Psoas muscle (tissue), 8 donors: ENCODE data around the gene ARFGAP3. TPM values are rescaled to one million over a fixed set of nuclear protein-coding genes. Genes with fewer than 3 reads are reported as not detected.

ENCODE experiments used
- ATAC-seq, 4 donors: fragments of 200-7000 bp; cut with Tn5 transposase; one replicate each; pipeline ENCODE4 v1.9.1; 2020; ENCODE audit warnings: moderate library complexity in 3 of 4, mild to moderate bottlenecking in 2 of 4
- DNase-seq, 2 donors: peaks; one replicate each; pipeline ENCODE4 v3.0.0-alpha.2; 2020
- H3K27ac ChIP-seq: fragments of 200-600 bp; one replicate; pipeline ENCODE4 v1.8.0; 2022
- H3K27me3 ChIP-seq, 3 donors: fragments of 200-600 bp in 1 of 3; one replicate each; pipeline versions ENCODE4 v1.6.1 to v1.8.0; 2013 to 2022; ENCODE audit warnings: low read length in 2 of 3, mild to moderate bottlenecking in 2 of 3, moderate library complexity in 1 of 3; ENCODE audit not compliant: insufficient read depth in 3 of 3
- H3K36me3 ChIP-seq, 2 donors: fragments of 200-600 bp in 1 of 2; one replicate each; pipeline versions ENCODE4 v1.6.1 to v1.8.0; 2013 to 2022; ENCODE audit warnings: low read depth in 1 of 2, mild to moderate bottlenecking in 1 of 2, moderate library complexity in 1 of 2; ENCODE audit not compliant: insufficient read depth in 1 of 2
- H3K4me1 ChIP-seq: fragments of 200-600 bp; one replicate; pipeline ENCODE4 v1.8.0; 2022
- H3K4me3 ChIP-seq: fragments of 200-600 bp; one replicate; pipeline ENCODE4 v1.8.0; 2022; ENCODE audit warnings: mild to moderate bottlenecking
- H3K9me3 ChIP-seq: fragments of 200-600 bp; one replicate; pipeline ENCODE4 v1.8.0; 2022
- WGBS, 3 donors: extraction: QIAGEN DNeasy Blood & Tissue Kit; methylation state at CpG; one replicate each; pipeline versions ENCODE4 v1.1.6 to v1.1.7; 2013; 5-methylcytosine and 5-hydroxymethylcytosine counted together
- intact Hi-C, 2 donors: fragments of 100-400 bp; cut with DNase I; formaldehyde crosslinking; loops; one replicate each; pipeline versions ENCODE4 v1.11.0 to v1.14.2; 2022
- polyA plus RNA-seq, 3 donors: library from polyadenylated mRNA; stranded (reverse); fragments of 200-250 nt; gene quantifications; one replicate each; pipeline ENCODE4 v1.2.3, GENCODE V29; 2013
- total RNA-seq, 4 donors: library from RNA; stranded (reverse); fragmentation: NEBNext Ultra II Directional in 2 of 4; extraction: Animal tissue kit (Norgen Biotek cat#: 25700) in 2 of 4; gene quantifications; one replicate each; pipeline versions ENCODE4 v1.2.1 to v1.2.4, GENCODE V29; 2021 to 2023
- TF ChIP-seq, protein P1 (sequence below): fragments of 200-600 bp; IDR thresholded peaks from one replicate; pipeline ENCODE4 v1.8.0; 2022; ENCODE audit warnings: antibody characterized with exemption
- donor health status: healthy with polysubstance abuse.
- donor health status: DM: no; HTN: no; CAD: no; lungs with moderate emphysema.
- donor health status: Bipolar disorder and iron deficiency.
- donor health status: healthy.
- donor health status: DM: yes; HTN: yes; CAD: no.
- donor health status: DM: no; HTN: no; CAD: no.
- donor health status: DM: no; HTN: no; CAD: no.
- donor health status: DM: yes; HTN: yes; CAD: no.

The ARFGAP3 gene
- total and polyA plus RNA-seq, 7 donors = 18.4 to 36.1 (median 23.8) TPM

DNA sequence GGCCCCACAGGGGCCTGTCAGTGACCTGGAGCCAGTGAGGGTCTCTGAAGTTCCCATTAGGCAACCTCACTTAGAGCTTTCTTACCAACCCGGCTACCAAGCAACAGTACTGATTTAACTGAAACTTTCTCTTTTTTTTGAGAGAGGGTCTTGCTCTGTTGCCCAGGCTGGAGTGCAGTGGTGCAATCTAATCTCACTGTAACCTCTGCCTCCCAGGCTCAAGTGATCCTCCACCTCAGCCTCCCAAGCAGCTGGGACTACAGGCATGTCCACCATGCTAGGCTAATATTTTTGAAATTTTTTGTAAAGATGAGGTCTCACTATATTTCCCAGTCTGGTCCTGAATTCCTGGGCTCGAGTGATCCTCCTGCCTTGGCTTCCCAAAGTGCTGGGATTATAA is 42.5 kb downstream of the ARFGAP3 start:
- H3K36me3 ChIP-seq = peaks cover 0 to 73% of the 10 kb centered on the region in 2 donors
- ATAC-seq (no peak), DNase-seq (no peak)
- H3K27me3 ChIP-seq = no peaks in the 10 kb centered on the region
- 83 to 91% (median 83%) methylated on average over 2 of the region's 2 CpGs for WGBS, 3 donors
- TF ChIP-seq, protein P1, sequence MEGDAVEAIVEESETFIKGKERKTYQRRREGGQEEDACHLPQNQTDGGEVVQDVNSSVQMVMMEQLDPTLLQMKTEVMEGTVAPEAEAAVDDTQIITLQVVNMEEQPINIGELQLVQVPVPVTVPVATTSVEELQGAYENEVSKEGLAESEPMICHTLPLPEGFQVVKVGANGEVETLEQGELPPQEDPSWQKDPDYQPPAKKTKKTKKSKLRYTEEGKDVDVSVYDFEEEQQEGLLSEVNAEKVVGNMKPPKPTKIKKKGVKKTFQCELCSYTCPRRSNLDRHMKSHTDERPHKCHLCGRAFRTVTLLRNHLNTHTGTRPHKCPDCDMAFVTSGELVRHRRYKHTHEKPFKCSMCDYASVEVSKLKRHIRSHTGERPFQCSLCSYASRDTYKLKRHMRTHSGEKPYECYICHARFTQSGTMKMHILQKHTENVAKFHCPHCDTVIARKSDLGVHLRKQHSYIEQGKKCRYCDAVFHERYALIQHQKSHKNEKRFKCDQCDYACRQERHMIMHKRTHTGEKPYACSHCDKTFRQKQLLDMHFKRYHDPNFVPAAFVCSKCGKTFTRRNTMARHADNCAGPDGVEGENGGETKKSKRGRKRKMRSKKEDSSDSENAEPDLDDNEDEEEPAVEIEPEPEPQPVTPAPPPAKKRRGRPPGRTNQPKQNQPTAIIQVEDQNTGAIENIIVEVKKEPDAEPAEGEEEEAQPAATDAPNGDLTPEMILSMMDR = no peak
- no peak overlapping the region for H3K27ac ChIP-seq
- intact Hi-C loops = no loop called here
- H3K9me3 ChIP-seq = no peaks in the 10 kb centered on the region
- H3K4me1 ChIP-seq = peaks cover 3% of the 10 kb centered on the region
- no peak overlapping the region for H3K4me3 ChIP-seq

DNA sequence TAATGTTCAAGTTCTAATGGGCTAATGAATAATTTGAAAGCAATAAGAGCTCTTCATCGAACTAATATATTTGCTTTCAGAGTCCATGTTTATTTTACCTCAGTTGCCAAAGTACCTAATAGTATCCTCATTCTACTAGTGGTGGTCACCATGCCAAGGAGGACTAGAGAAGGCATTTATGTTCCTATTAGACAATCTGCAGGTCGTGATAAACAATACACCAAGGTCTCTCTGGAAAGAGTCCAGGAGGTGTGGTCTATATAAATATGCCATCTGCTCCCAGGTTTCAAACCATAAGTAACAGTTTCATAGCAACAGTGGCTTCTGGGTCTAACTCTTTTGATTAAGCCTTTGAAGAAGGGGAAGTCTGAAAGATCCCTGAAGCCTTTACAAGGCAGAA is 42.9 kb downstream of the ARFGAP3 start:
- intact Hi-C loops = no loop called here
- 44 to 54% (median 51%) methylated on average over 2 of the region's 2 CpGs for WGBS, 3 donors
- ATAC-seq (no peak), DNase-seq (no peak)
- Histone ChIP-seq H3K4me3 (no peak overlapping the region), H3K36me3 (peaks cover 0 to 77% of the 10 kb centered on the region in 2 donors), H3K27ac (no peak overlapping the region), H3K4me1 (no peaks in the 10 kb centered on the region), H3K27me3 (no peaks in the 10 kb centered on the region), H3K9me3 (no peaks in the 10 kb centered on the region)
- TF ChIP-seq, protein P1 = no peak

DNA sequence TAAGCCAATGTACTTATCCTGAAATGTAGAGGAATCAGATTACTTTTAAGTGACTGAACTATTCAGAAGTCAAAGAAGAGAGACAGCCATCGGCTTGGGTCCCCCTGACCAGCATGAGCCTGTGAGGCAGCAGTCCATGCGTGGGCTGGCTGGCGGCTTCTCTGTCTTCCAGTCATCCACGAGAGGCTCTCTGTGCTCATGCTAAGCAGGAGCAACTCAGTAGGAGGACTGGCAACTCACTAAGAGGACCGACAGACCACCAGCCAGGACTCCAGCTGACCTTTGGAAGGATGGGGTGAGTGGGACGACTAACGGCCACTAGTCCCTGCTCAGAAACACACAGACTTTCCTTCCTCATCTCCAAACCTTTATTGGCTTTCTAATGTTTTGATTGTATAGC is 43.6 kb downstream of the ARFGAP3 start:
- intact Hi-C loops = no loop called here

DNA sequence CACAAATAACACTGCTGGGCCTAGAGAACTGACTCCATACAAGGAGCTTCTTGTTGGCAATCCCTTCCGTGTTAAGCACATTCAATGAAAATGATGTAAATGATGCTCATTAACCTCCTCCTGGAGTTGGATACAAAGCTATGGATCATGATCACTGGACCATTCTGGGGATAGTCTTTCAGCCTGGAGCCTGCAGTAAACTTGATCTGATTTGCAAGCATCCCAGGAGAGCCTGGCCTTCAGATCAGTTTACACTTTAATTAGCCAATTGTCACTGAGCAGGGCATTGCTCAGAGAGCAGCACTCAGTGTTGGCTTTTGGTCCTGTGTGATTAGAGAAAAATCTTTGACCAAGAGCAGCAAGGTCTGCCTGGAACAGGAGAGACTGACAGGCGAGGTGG is 45.6 kb downstream of the ARFGAP3 start:
- H3K4me3 ChIP-seq = no peak overlapping the region
- intact Hi-C loops = no loop called here
- peaks cover 2 to 94% of the 10 kb centered on the region in 2 donors for H3K36me3 ChIP-seq
- no peak overlapping the region for H3K27ac ChIP-seq
- DNase-seq (no peak), ATAC-seq (no peak)
- no peaks in the 10 kb centered on the region for H3K9me3 ChIP-seq
- H3K27me3 ChIP-seq = no peaks in the 10 kb centered on the region
- TF ChIP-seq, protein P1 = no peak
- H3K4me1 ChIP-seq = peaks cover 2% of the 10 kb centered on the region
- WGBS, 3 donors = 48 to 86% (median 65%) methylated on average over 2 of the region's 2 CpGs

More for the DNA sequence above, 43.6 kb downstream of the ARFGAP3 start:
- DNase-seq = no peak
- TF ChIP-seq, protein P1 = no peak
- Histone ChIP-seq H3K4me1 (no peaks in the 10 kb centered on the region), H3K36me3 (peaks cover 0 to 85% of the 10 kb centered on the region in 2 donors), H3K4me3 (no peak overlapping the region), H3K27ac (no peak overlapping the region), H3K9me3 (no peaks in the 10 kb centered on the region), H3K27me3 (no peaks in the 10 kb centered on the region)
- 74 to 79% (median 77%) methylated on average over 7 of the region's 7 CpGs for WGBS, 3 donors
- no peak for ATAC-seq

DNA sequence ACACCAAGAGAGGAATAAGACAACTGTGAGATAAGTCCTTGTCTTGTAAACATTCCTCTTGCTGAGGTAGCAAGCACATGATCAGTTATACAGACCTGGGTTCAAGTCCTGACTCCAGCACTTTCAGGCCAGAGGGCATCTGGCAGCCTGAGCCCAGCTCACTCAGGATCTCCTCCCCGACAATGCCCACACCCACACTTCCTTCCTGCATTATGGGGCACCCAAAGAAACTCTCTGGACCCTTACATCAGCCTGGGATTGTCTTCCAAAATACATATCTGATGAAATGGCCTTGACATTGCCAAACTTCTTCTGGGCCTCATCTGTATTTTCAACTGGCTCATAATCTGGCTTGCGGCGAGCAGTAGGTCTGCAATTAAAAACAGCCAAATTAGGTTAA is 48.6 kb downstream of the ARFGAP3 start:
- intact Hi-C loops = no loop called here
- Histone ChIP-seq H3K27me3 (no peaks in the 10 kb centered on the region), H3K4me3 (no peak overlapping the region), H3K36me3 (peaks cover 5 to 88% of the 10 kb centered on the region in 2 donors), H3K4me1 (peaks cover 26% of the 10 kb centered on the region), H3K9me3 (no peaks in the 10 kb centered on the region), H3K27ac (no peak overlapping the region)
- ATAC-seq (no peak), DNase-seq (no peak)
- 86 to 94% (median 89%) methylated on average over 3 of the region's 3 CpGs for WGBS, 3 donors
- TF ChIP-seq, protein P1 = no peak
